SK-N-SH (cell line): ENCODE results near the gene RPA3. TPM values are rescaled to one million over a fixed set of nuclear protein-coding genes. Genes with fewer than 3 reads are reported as not detected.

ENCODE experiments used
- CTCF ChIA-PET: fragments of 300-600, 350-600 bp; formaldehyde crosslinking; extraction: SDS; loops from one replicate; lab custom pipeline; 2021; lab: Yijun Ruan, JAX
- POLR2A ChIA-PET: fragments of 350-600 bp; sonication (Branson Sonifier 250); formaldehyde crosslinking; extraction: SDS; loops from one replicate; lab custom pipeline; 2020; ENCODE audit warnings: antibody characterized with exemption, inconsistent platforms; lab: Yijun Ruan, JAX
- DNase-seq: peaks from one replicate; pipeline ENCODE4 v3.0.0; 2012
- H2AFZ ChIP-seq: fragments of 200-600 bp; sonication (generic); 2 replicates; pipeline ENCODE4 v1.8.1; 2016; ENCODE audit warnings: antibody characterized with exemption, mild to moderate bottlenecking, low read depth
- H3F3A ChIP-seq: fragments of 200-600 bp; sonication (generic); replicated peaks from 2 replicates; pipeline ENCODE3; 2016; ENCODE audit warnings: antibody characterized with exemption, mild to moderate bottlenecking; ENCODE audit not compliant: insufficient read depth
- H3K27ac ChIP-seq, 2 experiments: fragments of 200-500 bp in 1 of 2; fragments of 200-600 bp in 1 of 2; sonication (Bioruptor generic) in 1 of 2; sonication (generic), shearing (Covaris generic) in 1 of 2; 2 replicates each; pipeline versions ENCODE4 v1.5.1 to v1.6.1; 2014 to 2016; ENCODE audit warnings: low read depth in 2 of 2, inconsistent platforms in 1 of 2, low read length in 1 of 2, mild to moderate bottlenecking in 1 of 2, mixed read lengths in 1 of 2
- H3K27me3 ChIP-seq: fragments of 200-600 bp; sonication (generic), shearing (Covaris generic); 2 replicates; pipeline ENCODE4 v1.6.1; 2016; ENCODE audit warnings: mixed run types; ENCODE audit not compliant: insufficient read depth
- H3K36me3 ChIP-seq, 2 experiments: fragments of 200-500 bp in 1 of 2; fragments of 200-600 bp in 1 of 2; sonication (Bioruptor generic) in 1 of 2; sonication (generic) in 1 of 2; replicated peaks in 1 of 2; 2 replicates each; pipeline versions ENCODE3 to v1.5.1; 2014 to 2016; ENCODE audit warnings: low read length in 1 of 2, mild to moderate bottlenecking in 1 of 2; ENCODE audit not compliant: insufficient read depth in 2 of 2, control insufficient read depth in 1 of 2
- H3K4me1 ChIP-seq, 2 experiments: fragments of 200-500 bp in 1 of 2; fragments of 200-600 bp in 1 of 2; sonication (Bioruptor generic) in 1 of 2; sonication (generic), shearing (Covaris generic) in 1 of 2; 2 replicates each; pipeline versions ENCODE4 v1.5.1 to v1.6.1; 2014 to 2016; ENCODE audit warnings: low read depth in 1 of 2, low read length in 1 of 2, mixed run types in 1 of 2; ENCODE audit not compliant: insufficient read depth in 2 of 2, control insufficient read depth in 1 of 2
- H3K4me2 ChIP-seq: fragments of 200-600 bp; sonication (generic), shearing (Covaris generic); 2 replicates; pipeline ENCODE4 v1.6.1; 2017; ENCODE audit warnings: mixed run types
- H3K4me3 ChIP-seq, 2 experiments: fragments of 200-500 bp in 1 of 2; fragments of 200-600 bp in 1 of 2; sonication (Bioruptor generic) in 1 of 2; sonication (generic), shearing (Covaris generic) in 1 of 2; 2 replicates each; pipeline versions ENCODE4 v1.5.1 to v1.8.1; 2014 to 2016; ENCODE audit warnings: low read depth in 2 of 2, inconsistent platforms in 1 of 2, low read length in 1 of 2, mild to moderate bottlenecking in 1 of 2, mixed read lengths in 1 of 2, moderate library complexity in 1 of 2
- H3K79me2 ChIP-seq: fragments of 200-600 bp; sonication (generic); 2 replicates; pipeline ENCODE4 v1.8.1; 2017; ENCODE audit warnings: mild to moderate bottlenecking; ENCODE audit not compliant: insufficient read depth
- H3K9ac ChIP-seq: fragments of 200-600 bp; sonication (generic); 2 replicates; pipeline ENCODE4 v1.6.1; 2017; ENCODE audit warnings: mixed run types
- H3K9me2 ChIP-seq: fragments of 200-600 bp; sonication (generic); 2 replicates; pipeline ENCODE4 v1.6.1; 2017; ENCODE audit warnings: mixed run types
- H3K9me3 ChIP-seq: fragments of 200-600 bp; sonication (generic); 2 replicates; pipeline ENCODE4 v1.6.1; 2017; ENCODE audit warnings: mixed run types, mild to moderate bottlenecking, moderate library complexity
- H4K20me1 ChIP-seq: fragments of 200-600 bp; sonication (generic); 2 replicates; pipeline ENCODE4 v1.6.1; 2017; ENCODE audit warnings: mild to moderate bottlenecking, mixed run types; ENCODE audit not compliant: insufficient read depth
- CTCF ChIP-seq: fragments of 200-600 bp; sonication (generic); IDR thresholded peaks from 2 replicates; pipeline ENCODE4 v1.6.1; 2017; ENCODE audit warnings: antibody characterized with exemption, mild to moderate bottlenecking, moderate library complexity
- GATA2 ChIP-seq: sonication (generic); formaldehyde crosslinking; IDR thresholded peaks from 2 replicates; pipeline ENCODE4 v1.5.0; 2020; ENCODE audit warnings: mild to moderate bottlenecking, missing genetic modification reagents
- JUND ChIP-seq: IDR thresholded peaks from 2 replicates; pipeline ENCODE4 v1.4.0; 2012
- MEF2A ChIP-seq: IDR thresholded peaks from 2 replicates; pipeline ENCODE4 v1.4.0; 2012; ENCODE audit warnings: low read depth, borderline replicate concordance
- MXI1 ChIP-seq: IDR thresholded peaks from 2 replicates; pipeline ENCODE4 v1.6.1; 2012; ENCODE audit warnings: mild to moderate bottlenecking, low read depth, low read length, improper control_type of control experiment
- NRF1 ChIP-seq: IDR thresholded peaks from 2 replicates; pipeline ENCODE4 v1.6.1; 2012; ENCODE audit warnings: low read depth, mild to moderate bottlenecking, low read length
- POLR2AphosphoS5 ChIP-seq: IDR thresholded peaks from 2 replicates; pipeline ENCODE4 v1.6.1; 2012; ENCODE audit warnings: low read depth, low read length
- RAD21 ChIP-seq: IDR thresholded peaks from 2 replicates; pipeline ENCODE4 v1.6.1; 2012; ENCODE audit warnings: mild to moderate bottlenecking, low read length
- RCOR1 ChIP-seq: fragments of 150-350 bp; IDR thresholded peaks from 2 replicates; pipeline ENCODE4 v1.6.1; 2017; ENCODE audit warnings: antibody characterized with exemption, low read length
- RFX5 ChIP-seq: IDR thresholded peaks from 2 replicates; pipeline ENCODE4 v1.6.1; 2012; ENCODE audit warnings: mild to moderate bottlenecking, improper control_type of control experiment, low read length
- RXRA ChIP-seq: IDR thresholded peaks from 2 replicates; pipeline ENCODE4 v1.4.0; 2012; ENCODE audit warnings: low read depth, mild to moderate bottlenecking, borderline replicate concordance
- TCF12 ChIP-seq: IDR thresholded peaks from 2 replicates; pipeline ENCODE4 v1.4.0; 2012
- TEAD4 ChIP-seq: IDR thresholded peaks from 2 replicates; pipeline ENCODE4 v1.4.0; 2012; ENCODE audit warnings: mild to moderate bottlenecking, borderline replicate concordance; ENCODE audit not compliant: insufficient read depth
- USF2 ChIP-seq: fragments of 150-350 bp; IDR thresholded peaks from 2 replicates; pipeline ENCODE4 v1.6.1; 2017; ENCODE audit warnings: antibody characterized with exemption, low read length, low read depth, borderline replicate concordance
- WGBS: methylation state at CpG from one replicate; pipeline ENCODE4 v1.1.6; 2017; ENCODE audit warnings: low lambda C conversion rate; 5-methylcytosine and 5-hydroxymethylcytosine counted together
- polyA plus RNA-seq, 3 experiments: library from polyadenylated mRNA; depleted of rRNA; stranded (reverse); fragments of >200 nt; gene quantifications; 2 replicates each; pipeline ENCODE4 v1.2.3, GENCODE V29; 2012
- TF ChIP-seq, protein P1 (sequence below): IDR thresholded peaks from 2 replicates; pipeline ENCODE4 v1.4.0; 2012; ENCODE audit warnings: low read depth
- TF ChIP-seq, protein P2 (sequence below): fragments of 150-350 bp; IDR thresholded peaks from 2 replicates; pipeline ENCODE4 v1.6.1; 2016; ENCODE audit warnings: mild to moderate bottlenecking, low read depth, low read length

The RPA3 gene
- polyA plus RNA-seq, 1 of the 3 experiments (the other 2 are of a cell fraction), result 39.0 TPM

DNA sequence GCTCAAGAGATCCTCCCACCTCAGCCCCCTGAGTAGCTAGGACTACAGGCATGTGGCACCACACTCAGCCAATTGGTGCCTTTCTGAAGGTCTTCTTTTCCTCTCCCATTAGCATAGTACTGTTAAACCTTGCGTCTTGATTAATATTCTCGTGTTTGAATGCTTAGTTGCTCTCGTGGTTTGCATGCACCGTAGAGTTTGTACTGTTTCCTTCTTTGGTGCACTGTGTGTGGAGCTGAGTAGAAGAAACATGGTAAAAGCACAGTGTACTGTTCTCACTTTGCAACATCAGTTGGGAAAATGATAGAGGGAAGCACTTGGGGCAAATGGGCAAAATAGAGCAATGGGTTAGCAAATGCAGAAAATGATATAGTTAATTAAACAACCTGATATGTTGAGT, 27.6 kb upstream of the RPA3 start (continued):
- TF ChIP-seq USF2, result no peak
- TF ChIP-seq TEAD4, result no peak
- TF ChIP-seq MEF2A, result no peak

GRCh38 chr7:7745258-7745657, 26.9 kb upstream of the RPA3 start:
- no peak overlapping the region for H3K9ac ChIP-seq
- no peaks in the 10 kb centered on the region for H3K79me2 ChIP-seq
- no peak overlapping the region for H3K4me2 ChIP-seq
- H3F3A ChIP-seq, result no peaks in the 10 kb centered on the region
- no peaks in the 10 kb centered on the region for H3K9me3 ChIP-seq
- CTCF ChIA-PET, result interaction anchor here (0.9 to 1.7 kb wide), 6 partner anchors 9 to 64 kb away, joined by 3 to 9 read pairs (median 5); no protein-coding TSS in a partner anchor
- no peaks in the 10 kb centered on the region for H3K27me3 ChIP-seq
- H3K9me2 ChIP-seq, result no peaks in the 10 kb centered on the region
- H3K4me3 ChIP-seq, result no peak overlapping the region
- H2AFZ ChIP-seq, result no peak overlapping the region
- DNase-seq, result no peak
- H3K36me3 ChIP-seq, result no peaks in the 10 kb centered on the region
- H3K27ac ChIP-seq, result peak overlapping the region in 1 of 2 experiments; percentile 88; a peak in 1 of 4 replicates
- no peaks in the 10 kb centered on the region for H4K20me1 ChIP-seq
- 85% methylated on average over 4 of the region's 4 CpGs for WGBS
- peaks cover 0 to 13% of the 10 kb centered on the region in 2 experiments; a peak in 2 of 4 replicates for H3K4me1 ChIP-seq
- POLR2A ChIA-PET, result no interaction called here
- no peak for TF ChIP-seq GATA2 (CRISPR knock-in tag)

DNA sequence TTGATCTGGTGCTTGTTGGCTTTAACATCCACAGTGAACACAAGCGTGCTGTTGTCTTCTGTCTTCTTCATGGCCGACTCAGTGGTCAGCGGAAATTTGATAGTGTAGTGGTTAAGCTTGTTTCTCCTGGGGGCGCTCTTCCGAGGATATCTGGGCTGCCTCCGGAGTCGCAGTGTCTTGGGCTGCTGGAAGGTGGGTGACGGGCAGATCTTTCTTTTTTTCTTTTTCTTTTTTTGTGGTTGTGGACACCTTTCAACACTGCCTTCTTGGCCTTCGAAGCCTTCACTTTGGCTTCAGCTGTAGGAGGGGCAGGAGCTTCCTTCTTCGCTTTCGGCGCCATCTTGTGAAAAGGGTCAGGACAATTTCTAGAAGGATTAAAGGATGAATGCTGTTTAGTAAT, 23.8 kb upstream of the RPA3 start:
- Histone ChIP-seq H3K36me3 (no peaks in the 10 kb centered on the region), H3K9ac (no peak overlapping the region), H3K27ac (no peak overlapping the region), H4K20me1 (no peaks in the 10 kb centered on the region), H3K4me2 (no peak overlapping the region), H3K79me2 (no peaks in the 10 kb centered on the region), H3K27me3 (no peaks in the 10 kb centered on the region), H3K4me3 (no peak overlapping the region), H3K4me1 (peaks cover 0 to 15% of the 10 kb centered on the region in 2 experiments; a peak in 2 of 4 replicates), H3K9me3 (no peaks in the 10 kb centered on the region), H3K9me2 (no peaks in the 10 kb centered on the region), H2AFZ (no peak overlapping the region), H3F3A (no peaks in the 10 kb centered on the region)
- ChIA-PET CTCF (interaction anchor here (0.6 kb wide), 1 partner anchor 275 kb away, joined by 3 read pairs; no protein-coding TSS in a partner anchor), POLR2A (no interaction called here)
- no peak for DNase-seq
- peak; percentile 17; the same call in 1 of the 2 replicates for TF ChIP-seq RAD21
- TF ChIP-seq, protein P1, sequence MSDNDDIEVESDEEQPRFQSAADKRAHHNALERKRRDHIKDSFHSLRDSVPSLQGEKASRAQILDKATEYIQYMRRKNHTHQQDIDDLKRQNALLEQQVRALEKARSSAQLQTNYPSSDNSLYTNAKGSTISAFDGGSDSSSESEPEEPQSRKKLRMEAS, result no peak
- 95% methylated on average over 12 of the region's 12 CpGs for WGBS

DNA sequence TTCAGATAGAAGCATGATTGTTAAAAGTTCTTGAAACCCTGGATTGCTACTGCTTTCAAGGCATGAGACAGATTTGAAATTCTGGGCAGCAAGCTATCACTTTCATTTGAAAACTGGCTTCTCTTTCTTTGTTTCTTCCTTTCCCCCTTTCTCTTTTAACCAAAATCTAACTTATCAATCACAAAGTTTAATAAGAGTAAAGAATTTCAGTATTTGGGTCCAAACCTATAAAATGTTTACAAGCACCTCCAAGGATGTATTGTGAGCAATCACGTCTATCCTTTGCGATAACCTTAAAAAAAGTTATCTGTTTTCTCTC, 21.6 kb upstream of the RPA3 start:
- Histone ChIP-seq H3K27me3 (no peaks in the 10 kb centered on the region), H4K20me1 (no peaks in the 10 kb centered on the region), H3K4me1 (peaks cover 0 to 6% of the 10 kb centered on the region in 2 experiments; a peak in 1 of 4 replicates), H2AFZ (no peak overlapping the region), H3K9me3 (no peaks in the 10 kb centered on the region), H3K36me3 (no peaks in the 10 kb centered on the region), H3K27ac (no peak overlapping the region), H3F3A (no peaks in the 10 kb centered on the region), H3K9me2 (no peaks in the 10 kb centered on the region), H3K9ac (no peak overlapping the region), H3K4me2 (no peak overlapping the region), H3K79me2 (no peaks in the 10 kb centered on the region), H3K4me3 (no peak overlapping the region)
- WGBS, result 95% methylated on average over 2 of the region's 2 CpGs
- CTCF ChIA-PET, result interaction anchor here (1.4 to 2.6 kb wide), 4 partner anchors 11 to 58 kb away, joined by 3 to 11 read pairs (median 4); no protein-coding TSS in a partner anchor
- POLR2A ChIA-PET, result no interaction called here
- no peak for DNase-seq
- TF ChIP-seq, protein P2, sequence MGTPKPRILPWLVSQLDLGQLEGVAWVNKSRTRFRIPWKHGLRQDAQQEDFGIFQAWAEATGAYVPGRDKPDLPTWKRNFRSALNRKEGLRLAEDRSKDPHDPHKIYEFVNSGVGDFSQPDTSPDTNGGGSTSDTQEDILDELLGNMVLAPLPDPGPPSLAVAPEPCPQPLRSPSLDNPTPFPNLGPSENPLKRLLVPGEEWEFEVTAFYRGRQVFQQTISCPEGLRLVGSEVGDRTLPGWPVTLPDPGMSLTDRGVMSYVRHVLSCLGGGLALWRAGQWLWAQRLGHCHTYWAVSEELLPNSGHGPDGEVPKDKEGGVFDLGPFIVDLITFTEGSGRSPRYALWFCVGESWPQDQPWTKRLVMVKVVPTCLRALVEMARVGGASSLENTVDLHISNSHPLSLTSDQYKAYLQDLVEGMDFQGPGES, result no peak
- TF ChIP-seq RAD21, result no peak
- TF ChIP-seq JUND, result no peak
- no peak for TF ChIP-seq MXI1
- no peak for TF ChIP-seq NRF1
- TF ChIP-seq RCOR1, result no peak
- TF ChIP-seq MEF2A, result no peak
- TF ChIP-seq TCF12, result no peak
- no peak for TF ChIP-seq POLR2AphosphoS5
- TF ChIP-seq, protein P1, result no peak
- TF ChIP-seq RFX5, result no peak
- no peak for TF ChIP-seq CTCF
- no peak for TF ChIP-seq GATA2 (CRISPR knock-in tag)
- TF ChIP-seq RXRA, result no peak
